ENCODE measurements around the gene DLL4. TPM values are rescaled to one million over a fixed set of nuclear protein-coding genes. Genes with fewer than 3 reads are reported as not detected.

Gene DLL4
- total RNA-seq, 2 experiments from 2014 or later, result 0.12 TPM; not detected in 1

GRCh38 chr15:40925863-40926658, 3.1 kb upstream of the DLL4 start:
- CTCF ChIA-PET, result interaction anchor here (1.7 to 7.5 kb wide), 5 partner anchors 15 to 259 kb away, joined by 4 to 75 read pairs (median 8); no protein-coding TSS in a partner anchor
- H3K9me3 Mint-ChIP-seq (ENCODE audit: low read depth), result no peaks in the 10 kb centered on the region
- no peaks in the 10 kb centered on the region for H3K36me3 Mint-ChIP-seq
- peak; percentile 10 for ATAC-seq
- DNase-seq, result no peak
- no peak overlapping the region for H3K27ac Mint-ChIP-seq
- peaks cover 63% of the 10 kb centered on the region for H3K27me3 Mint-ChIP-seq
- peaks cover 36% of the 10 kb centered on the region for H3K4me1 Mint-ChIP-seq
- no peak overlapping the region for H3K4me3 Mint-ChIP-seq

GRCh38 chr15:40926659-40927494, 2.3 kb upstream of the DLL4 start:
- Mint-ChIP-seq H3K4me1 (peaks cover 40% of the 10 kb centered on the region), H3K27ac (no peak overlapping the region), H3K27me3 (peaks cover 71% of the 10 kb centered on the region), H3K9me3 (ENCODE audit: low read depth) (no peaks in the 10 kb centered on the region), H3K4me3 (no peak overlapping the region), H3K36me3 (no peaks in the 10 kb centered on the region)
- DNase-seq (no peak), ATAC-seq (no peak)
- CTCF ChIA-PET, result interaction anchor here (0.9 to 7.5 kb wide), 6 partner anchors 14 to 304 kb away, joined by 3 to 75 read pairs (median 6); partner anchors contain the start of genes CHAC1 and CHP1

- Mint-ChIP-seq H3K36me3 (no peaks in the 10 kb centered on the region), H3K4me1 (peaks cover 46% of the 10 kb centered on the region), H3K27me3 (peaks cover 76% of the 10 kb centered on the region), H3K27ac (no peak overlapping the region), H3K4me3 (no peak overlapping the region), H3K9me3 (ENCODE audit: low read depth) (no peaks in the 10 kb centered on the region)
- ATAC-seq (no peak), DNase-seq (no peak)
- CTCF ChIA-PET, result interaction anchor here (0.8 to 7.5 kb wide), 9 partner anchors 14 to 304 kb away, joined by 3 to 75 read pairs (median 4); partner anchors contain the start of genes CHAC1 and CHP1
Observed at GRCh38 chr15:40927495-40927872, 1.7 kb upstream of the DLL4 start.

GRCh38 chr15:40927873-40928806, 1.0 kb upstream of the DLL4 start:
- H3K4me3 Mint-ChIP-seq, result peak overlapping the region; percentile 47
- no peaks in the 10 kb centered on the region for H3K36me3 Mint-ChIP-seq
- peaks cover 46% of the 10 kb centered on the region for H3K4me1 Mint-ChIP-seq
- CTCF ChIA-PET, result interaction anchor here (0.8 to 7.5 kb wide), 9 partner anchors 13 to 303 kb away, joined by 3 to 75 read pairs (median 4); partner anchors contain the start of genes CHAC1 and CHP1
- H3K27me3 Mint-ChIP-seq, result peaks cover 77% of the 10 kb centered on the region
- ATAC-seq, result no peak
- no peak overlapping the region for H3K27ac Mint-ChIP-seq
- no peaks in the 10 kb centered on the region for H3K9me3 Mint-ChIP-seq (ENCODE audit: low read depth)
- DNase-seq, result no peak

GRCh38 chr15:40929660-40930429, 705 bp downstream of the DLL4 start:
- peak overlapping the region; percentile 19 for H3K27ac Mint-ChIP-seq
- no peak for ATAC-seq
- H3K4me1 Mint-ChIP-seq, result peaks cover 48% of the 10 kb centered on the region
- CTCF ChIA-PET, result interaction anchor here (0.7 to 7.5 kb wide), 25 partner anchors 8 to 403 kb away, joined by 3 to 75 read pairs (median 4); partner anchors contain the start of gene VPS18
- H3K4me3 Mint-ChIP-seq, result peak overlapping the region; percentile 43
- no peaks in the 10 kb centered on the region for H3K36me3 Mint-ChIP-seq
- no peak for DNase-seq
- no peaks in the 10 kb centered on the region for H3K9me3 Mint-ChIP-seq (ENCODE audit: low read depth)
- H3K27me3 Mint-ChIP-seq, result peaks cover 71% of the 10 kb centered on the region

- ATAC-seq, result peak; percentile 35
- DNase-seq, result peak; percentile 65
- Mint-ChIP-seq H3K36me3 (no peaks in the 10 kb centered on the region), H3K27me3 (peaks cover 62% of the 10 kb centered on the region), H3K27ac (peak overlapping the region; percentile 19), H3K9me3 (ENCODE audit: low read depth) (no peaks in the 10 kb centered on the region), H3K4me3 (peak overlapping the region; percentile 43), H3K4me1 (peaks cover 48% of the 10 kb centered on the region)
- CTCF ChIA-PET, result interaction anchor here (0.7 to 7.5 kb wide), 27 partner anchors 9 to 609 kb away, joined by 3 to 75 read pairs (median 4); partner anchors contain the start of genes CHAC1 and VPS18
Observed at GRCh38 chr15:40930430-40931299, 1.5 kb downstream of the DLL4 start.

- Mint-ChIP-seq H3K27me3 (peaks cover 54% of the 10 kb centered on the region), H3K4me3 (no peak overlapping the region)
- CTCF ChIA-PET, result interaction anchor here (0.8 to 7.5 kb wide), 12 partner anchors 10 to 189 kb away, joined by 3 to 75 read pairs (median 4); partner anchors contain the start of genes CHAC1 and VPS18
Observed at GRCh38 chr15:40931300-40932142, 2.4 kb downstream of the DLL4 start.

GRCh38 chr15:40932156-40932555, 3.0 kb downstream of the DLL4 start:
- ATAC-seq (no peak), DNase-seq (peak; percentile 52)
- Mint-ChIP-seq H3K27me3 (peaks cover 48% of the 10 kb centered on the region), H3K4me3 (no peak overlapping the region), H3K4me1 (peaks cover 39% of the 10 kb centered on the region), H3K9me3 (ENCODE audit: low read depth) (no peaks in the 10 kb centered on the region), H3K36me3 (no peaks in the 10 kb centered on the region), H3K27ac (no peak overlapping the region)
- CTCF ChIA-PET, result interaction anchor here (0.8 to 7.5 kb wide), 3 partner anchors 9 to 89 kb away, joined by 3 to 75 read pairs (median 5); partner anchors contain the start of gene CHAC1

More at GRCh38 chr15:40931300-40932142, 2.4 kb downstream of the DLL4 start:
- Mint-ChIP-seq H3K27ac (no peak overlapping the region), H3K36me3 (no peaks in the 10 kb centered on the region), H3K4me1 (peaks cover 44% of the 10 kb centered on the region), H3K9me3 (ENCODE audit: low read depth) (no peaks in the 10 kb centered on the region)
- DNase-seq (no peak), ATAC-seq (no peak)

GRCh38 chr15:40932649-40933516, 3.7 kb downstream of the DLL4 start:
- H3K36me3 Mint-ChIP-seq, result no peaks in the 10 kb centered on the region
- H3K27ac Mint-ChIP-seq, result no peak overlapping the region
- CTCF ChIA-PET, result interaction anchor here (0.9 to 7.5 kb wide), 3 partner anchors 8 to 27 kb away, joined by 3 to 75 read pairs (median 5); partner anchors contain the start of gene CHAC1
- no peak for DNase-seq
- peaks cover 35% of the 10 kb centered on the region for H3K4me1 Mint-ChIP-seq
- H3K27me3 Mint-ChIP-seq, result peaks cover 45% of the 10 kb centered on the region
- ATAC-seq, result no peak
- H3K4me3 Mint-ChIP-seq, result no peak overlapping the region
- no peaks in the 10 kb centered on the region for H3K9me3 Mint-ChIP-seq (ENCODE audit: low read depth)

- H3K27ac Mint-ChIP-seq, result no peak overlapping the region
- no peaks in the 10 kb centered on the region for H3K36me3 Mint-ChIP-seq
- peaks cover 43% of the 10 kb centered on the region for H3K27me3 Mint-ChIP-seq
- peaks cover 32% of the 10 kb centered on the region for H3K4me1 Mint-ChIP-seq
- H3K9me3 Mint-ChIP-seq (ENCODE audit: low read depth), result no peaks in the 10 kb centered on the region
- no peak for DNase-seq
- CTCF ChIA-PET, result interaction anchor here (0.9 to 7.5 kb wide), 2 partner anchors 8 to 28 kb away, joined by 3 to 75 read pairs; no protein-coding TSS in a partner anchor
- no peak for ATAC-seq
- H3K4me3 Mint-ChIP-seq, result no peak overlapping the region
Observed at GRCh38 chr15:40933517-40933902, 4.4 kb downstream of the DLL4 start.
